Measurements from ENCODE around the gene TTC21B. TPM values are rescaled to one million over a fixed set of nuclear protein-coding genes. Genes with fewer than 3 reads are reported as not detected.
"Not testable (repeated sequence)": the region's sequence is repeated elsewhere in the genome, so short reads cannot be mapped to it uniquely, and the experiment has no call there.

TTC21B gene
- total RNA-seq, 6 experiments from 2014 or later = 4.7 to 8.9 (median 7.2) TPM

DNA sequence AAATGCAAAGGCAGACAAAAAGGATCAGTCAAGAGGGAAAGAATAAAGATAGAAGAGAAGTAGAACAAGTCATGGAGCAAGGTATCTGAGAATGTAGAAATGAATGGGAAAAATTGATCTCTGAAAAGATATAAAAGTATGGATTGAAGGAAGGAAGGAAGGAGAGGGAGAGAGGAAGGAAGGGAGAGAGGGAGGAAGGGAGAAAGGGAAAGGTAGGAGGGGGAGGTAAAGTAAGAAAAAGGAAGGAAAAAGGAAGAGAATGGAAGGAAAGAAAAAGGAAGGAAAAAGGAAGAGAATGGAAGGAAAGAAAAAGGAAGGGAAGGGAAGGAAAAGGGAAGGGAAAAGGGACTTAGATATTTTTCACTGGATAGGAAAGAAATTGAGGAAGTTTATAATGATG, 31.5 kb upstream of the TTC21B start:
- DNase-seq = no peak
- intact Hi-C loops (cut with DNase I) = no loop called here
- ATAC-seq = no peak

GRCh38 chr2:165972161-165972560, 18.6 kb upstream of the TTC21B start:
- intact Hi-C loops (cut with DNase I); H3K9me3 ChIP-seq; H3K4me3 ChIP-seq; ATAC-seq; H3K4me1 ChIP-seq; H3K27ac ChIP-seq; H3K27me3 ChIP-seq; DNase-seq; H3K36me3 ChIP-seq: not testable (repeated sequence)

More for the DNA sequence above, 31.5 kb upstream of the TTC21B start:
- Histone ChIP-seq H3K27me3 (no peaks in the 10 kb centered on the region), H3K4me3 (no peak overlapping the region), H3K9me3 (no peaks in the 10 kb centered on the region), H3K27ac (no peak overlapping the region), H3K4me1 (no peaks in the 10 kb centered on the region), H3K36me3 (no peaks in the 10 kb centered on the region)
- TF ChIP-seq POLR2A (IDR thresholded peaks at IDR 0.05) = no peak
- TF ChIP-seq, protein P1, sequence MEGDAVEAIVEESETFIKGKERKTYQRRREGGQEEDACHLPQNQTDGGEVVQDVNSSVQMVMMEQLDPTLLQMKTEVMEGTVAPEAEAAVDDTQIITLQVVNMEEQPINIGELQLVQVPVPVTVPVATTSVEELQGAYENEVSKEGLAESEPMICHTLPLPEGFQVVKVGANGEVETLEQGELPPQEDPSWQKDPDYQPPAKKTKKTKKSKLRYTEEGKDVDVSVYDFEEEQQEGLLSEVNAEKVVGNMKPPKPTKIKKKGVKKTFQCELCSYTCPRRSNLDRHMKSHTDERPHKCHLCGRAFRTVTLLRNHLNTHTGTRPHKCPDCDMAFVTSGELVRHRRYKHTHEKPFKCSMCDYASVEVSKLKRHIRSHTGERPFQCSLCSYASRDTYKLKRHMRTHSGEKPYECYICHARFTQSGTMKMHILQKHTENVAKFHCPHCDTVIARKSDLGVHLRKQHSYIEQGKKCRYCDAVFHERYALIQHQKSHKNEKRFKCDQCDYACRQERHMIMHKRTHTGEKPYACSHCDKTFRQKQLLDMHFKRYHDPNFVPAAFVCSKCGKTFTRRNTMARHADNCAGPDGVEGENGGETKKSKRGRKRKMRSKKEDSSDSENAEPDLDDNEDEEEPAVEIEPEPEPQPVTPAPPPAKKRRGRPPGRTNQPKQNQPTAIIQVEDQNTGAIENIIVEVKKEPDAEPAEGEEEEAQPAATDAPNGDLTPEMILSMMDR (IDR thresholded peaks at IDR 0.05) = no peak

DNA sequence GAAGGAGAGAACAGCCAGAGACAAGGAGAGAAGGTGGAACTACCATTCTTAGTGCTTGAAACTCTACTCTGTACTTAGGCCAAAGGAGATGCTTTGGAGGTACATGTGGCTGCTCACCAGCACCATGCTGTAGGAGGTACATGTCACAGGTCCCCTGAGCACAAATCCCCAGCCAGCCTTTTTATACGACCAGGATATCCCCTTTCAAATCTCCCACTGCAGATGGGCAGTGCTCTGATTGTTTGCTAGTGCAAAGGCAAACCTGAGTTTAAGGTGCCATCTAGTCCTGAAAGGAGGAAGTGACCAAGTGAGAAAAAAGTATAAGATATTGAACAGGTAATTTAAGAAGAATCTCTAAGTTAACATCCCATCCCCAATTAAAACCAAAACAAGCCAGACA, 17.1 kb upstream of the TTC21B start:
- DNase-seq = no peak
- TF ChIP-seq POLR2A (IDR thresholded peaks at IDR 0.05) = no peak
- TF ChIP-seq, protein P1 (IDR thresholded peaks at IDR 0.05) = no peak
- H3K4me1 ChIP-seq = no peaks in the 10 kb centered on the region
- H3K4me3 ChIP-seq = no peak overlapping the region
- H3K9me3 ChIP-seq = no peaks in the 10 kb centered on the region
- H3K27me3 ChIP-seq = no peaks in the 10 kb centered on the region
- intact Hi-C loops (cut with DNase I) = no loop called here
- no peaks in the 10 kb centered on the region for H3K36me3 ChIP-seq
- no peak for ATAC-seq
- 6% methylated on average over 1 of the region's 1 CpG for WGBS (ENCODE audit: insufficient coverage, low coverage, low lambda C conversion rate, missing lambda C conversion rate)
- H3K27ac ChIP-seq = no peak overlapping the region

GRCh38 chr2:165969227-165969626, 15.7 kb upstream of the TTC21B start:
- no peak overlapping the region for H3K27ac ChIP-seq
- no peaks in the 10 kb centered on the region for H3K4me1 ChIP-seq
- H3K27me3 ChIP-seq = no peaks in the 10 kb centered on the region
- intact Hi-C loops (cut with DNase I) = no loop called here
- DNase-seq = no peak
- no peak for ATAC-seq
- no peaks in the 10 kb centered on the region for H3K36me3 ChIP-seq
- H3K4me3 ChIP-seq = no peak overlapping the region
- no peak for TF ChIP-seq POLR2A (IDR thresholded peaks at IDR 0.05)
- TF ChIP-seq, protein P1 (IDR thresholded peaks at IDR 0.05) = no peak
- WGBS (ENCODE audit: insufficient coverage, low coverage, low lambda C conversion rate, missing lambda C conversion rate) = 39% methylated on average over 2 of the region's 2 CpGs
- no peaks in the 10 kb centered on the region for H3K9me3 ChIP-seq

GRCh38 chr2:165967746-165968145, 14.2 kb upstream of the TTC21B start:
- Histone ChIP-seq H3K27ac (no peak overlapping the region), H3K36me3 (no peaks in the 10 kb centered on the region), H3K27me3 (no peaks in the 10 kb centered on the region), H3K4me1 (no peaks in the 10 kb centered on the region), H3K4me3 (no peak overlapping the region), H3K9me3 (no peaks in the 10 kb centered on the region)
- intact Hi-C loops (cut with DNase I) = no loop called here
- ATAC-seq (no peak), DNase-seq (no peak)
- 50% methylated on average over 1 of the region's 3 CpGs for WGBS (ENCODE audit: insufficient coverage, low coverage, low lambda C conversion rate, missing lambda C conversion rate)
- TF ChIP-seq, protein P1 (IDR thresholded peaks at IDR 0.05) = no peak
- TF ChIP-seq POLR2A (IDR thresholded peaks at IDR 0.05) = no peak
